Breast epithelium (tissue), 3 donors: Measurements from ENCODE around the gene KCTD1.

Source experiments
- POLR2A ChIP-seq: fragments of 450-650 bp; IDR thresholded peaks from one replicate; pipeline ENCODE4 v1.6.1; 2016; ENCODE audit warnings: antibody characterized with exemption, mild to moderate bottlenecking, moderate library complexity
- TF ChIP-seq, protein P1 (sequence below), 3 donors: fragments of 450-650 bp; IDR thresholded peaks; one replicate each; pipeline ENCODE4 v1.5.1; 2016 to 2017; ENCODE audit warnings: antibody characterized with exemption in 3 of 3, mild to moderate bottlenecking in 3 of 3, moderate library complexity in 3 of 3

DNA sequence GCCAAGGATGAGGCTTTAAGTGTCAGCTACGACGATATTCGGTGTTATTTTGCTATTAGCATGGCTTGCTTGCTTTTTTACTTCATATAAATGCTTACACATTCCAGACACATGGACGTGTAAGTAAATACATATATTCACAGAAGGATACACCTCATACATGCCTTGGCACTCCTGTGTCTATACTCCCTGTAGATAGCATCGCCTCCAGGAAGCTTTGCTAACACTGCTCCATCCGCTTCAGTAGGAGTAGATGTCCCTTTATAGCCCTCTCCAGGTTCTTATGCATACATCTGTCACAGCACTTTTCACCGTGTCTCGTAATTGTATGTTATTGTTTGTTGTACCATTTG lies 27.5 kb upstream of the KCTD1 start:
- TF ChIP-seq, protein P1, sequence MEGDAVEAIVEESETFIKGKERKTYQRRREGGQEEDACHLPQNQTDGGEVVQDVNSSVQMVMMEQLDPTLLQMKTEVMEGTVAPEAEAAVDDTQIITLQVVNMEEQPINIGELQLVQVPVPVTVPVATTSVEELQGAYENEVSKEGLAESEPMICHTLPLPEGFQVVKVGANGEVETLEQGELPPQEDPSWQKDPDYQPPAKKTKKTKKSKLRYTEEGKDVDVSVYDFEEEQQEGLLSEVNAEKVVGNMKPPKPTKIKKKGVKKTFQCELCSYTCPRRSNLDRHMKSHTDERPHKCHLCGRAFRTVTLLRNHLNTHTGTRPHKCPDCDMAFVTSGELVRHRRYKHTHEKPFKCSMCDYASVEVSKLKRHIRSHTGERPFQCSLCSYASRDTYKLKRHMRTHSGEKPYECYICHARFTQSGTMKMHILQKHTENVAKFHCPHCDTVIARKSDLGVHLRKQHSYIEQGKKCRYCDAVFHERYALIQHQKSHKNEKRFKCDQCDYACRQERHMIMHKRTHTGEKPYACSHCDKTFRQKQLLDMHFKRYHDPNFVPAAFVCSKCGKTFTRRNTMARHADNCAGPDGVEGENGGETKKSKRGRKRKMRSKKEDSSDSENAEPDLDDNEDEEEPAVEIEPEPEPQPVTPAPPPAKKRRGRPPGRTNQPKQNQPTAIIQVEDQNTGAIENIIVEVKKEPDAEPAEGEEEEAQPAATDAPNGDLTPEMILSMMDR (IDR thresholded peaks at IDR 0.05): no peak
- no peak for TF ChIP-seq POLR2A
